ENCODE data around the gene NKX2-4.

NKX2-4 gene

DNA sequence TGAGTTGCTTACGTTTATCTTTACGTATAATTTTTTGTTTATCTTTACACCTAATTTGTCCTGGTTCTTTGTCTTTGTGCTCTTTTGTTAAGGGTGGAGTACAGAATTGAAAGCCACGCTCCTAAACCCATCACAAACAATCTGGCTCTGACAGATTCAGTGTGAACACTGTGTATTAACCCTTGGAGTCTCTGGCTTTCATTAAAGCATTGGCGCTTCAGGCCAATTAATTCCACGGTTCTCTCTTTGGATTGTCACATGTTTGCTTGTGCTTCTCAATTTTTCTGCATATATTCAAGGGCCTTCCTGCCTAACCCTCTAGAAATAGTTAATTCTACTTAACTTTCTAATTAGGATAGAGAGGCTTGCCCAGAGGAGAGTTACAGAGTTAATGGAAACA lies 38.6 kb downstream of the NKX2-4 start:
- DNase-seq: no peak

DNA sequence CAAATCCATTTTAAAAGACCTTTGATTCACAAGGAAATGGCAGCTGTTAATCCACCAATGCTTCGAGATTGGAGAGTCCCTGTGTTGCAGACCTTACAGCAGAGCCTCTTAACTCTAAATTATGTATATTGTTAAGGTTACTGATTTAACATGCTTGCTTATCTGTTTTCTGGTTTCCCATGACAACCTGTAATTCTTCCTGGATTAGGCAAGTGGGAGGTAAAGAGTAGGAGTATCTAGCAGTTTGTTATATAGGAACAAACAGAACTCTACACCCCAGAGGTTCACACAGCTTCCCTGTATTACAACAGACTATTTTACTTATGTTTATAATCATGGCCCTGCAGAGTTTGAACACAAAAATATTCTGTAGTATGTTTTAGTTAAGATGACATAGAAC lies 39.5 kb downstream of the NKX2-4 start:
- DNase-seq: no peak

DNA sequence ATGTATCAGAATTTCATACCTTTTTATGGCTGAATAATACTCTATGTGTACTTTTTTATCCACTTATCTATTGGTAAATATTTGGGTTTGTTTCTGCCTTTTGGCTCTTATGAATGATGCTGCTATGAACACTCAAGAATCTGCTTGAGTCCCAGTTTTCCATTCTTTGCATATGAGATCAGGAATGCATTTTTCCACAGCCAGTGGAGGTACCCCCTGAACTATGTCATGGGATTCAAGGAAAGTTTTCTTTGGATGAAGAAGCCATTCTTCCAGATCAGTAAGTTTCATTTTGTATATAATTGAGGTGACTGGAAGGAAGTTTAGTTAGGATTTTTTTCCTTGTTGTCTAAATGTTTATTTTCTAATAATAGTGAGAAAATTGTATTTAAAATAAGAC lies 40.9 kb downstream of the NKX2-4 start:
- DNase-seq: no peak

DNA sequence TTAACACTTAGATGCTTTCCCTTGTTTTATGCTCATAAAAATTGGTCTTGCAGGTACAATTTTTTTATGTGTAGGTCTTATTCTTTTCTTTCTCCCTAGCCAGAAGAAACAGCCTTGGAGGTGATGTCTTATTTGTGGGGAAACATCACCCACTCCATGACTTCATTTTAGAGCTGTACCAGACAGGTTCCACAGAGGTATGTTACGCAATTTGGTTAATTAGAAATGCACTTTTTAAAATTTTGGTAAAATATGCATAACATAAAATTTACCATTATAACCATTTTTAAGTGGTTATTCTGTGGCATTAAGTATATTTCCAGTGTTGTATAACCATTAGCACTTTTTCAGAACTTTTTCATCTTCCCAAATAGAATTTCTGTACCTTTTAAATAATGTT lies 41.3 kb downstream of the NKX2-4 start:
- DNase-seq: no peak

DNA sequence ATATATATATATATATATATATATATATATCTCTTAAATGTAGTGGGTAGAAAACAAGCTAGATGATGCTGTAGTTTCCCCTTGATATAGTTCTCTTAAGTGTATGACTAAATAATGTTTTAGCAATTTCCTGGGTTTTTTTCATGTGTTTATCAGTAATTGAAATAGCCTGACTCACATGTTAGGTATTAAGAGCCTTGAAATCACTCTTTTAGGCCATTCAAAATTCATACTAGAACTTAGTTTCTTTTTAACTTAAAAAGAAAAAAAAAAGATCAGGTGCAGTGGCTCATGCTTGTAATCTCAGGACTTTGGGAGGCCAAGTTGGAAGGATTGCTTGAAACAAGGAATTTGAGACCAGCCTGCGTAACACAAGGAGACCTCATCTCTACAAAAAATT lies 44.1 kb downstream of the NKX2-4 start:
- DNase-seq: no peak

DNA sequence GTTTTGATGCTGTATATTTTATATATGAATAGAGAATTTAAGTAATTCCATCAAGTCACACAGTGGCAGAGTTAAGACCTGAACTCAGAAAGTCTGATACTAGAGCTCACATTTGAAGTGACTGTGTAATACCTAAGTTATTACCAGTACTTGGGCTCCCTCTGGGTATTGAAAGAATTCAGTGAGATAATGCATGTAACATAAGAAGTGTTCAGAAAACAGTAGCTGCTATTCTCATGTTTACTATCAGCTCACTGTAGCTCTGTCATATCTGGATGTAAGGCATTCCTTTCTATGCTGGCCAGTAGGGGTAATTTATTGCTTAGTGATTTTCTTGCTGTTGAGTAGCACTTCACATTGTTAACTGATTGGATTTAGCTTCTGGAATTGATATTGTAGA lies 44.6 kb downstream of the NKX2-4 start:
- no peak for DNase-seq
